ENCODE data around the gene AOX1. TPM values are rescaled to one million over a fixed set of nuclear protein-coding genes. Genes with fewer than 3 reads are reported as not detected.
A peak's percentile ranks its signal among the peaks of the same experiment; 100 is the strongest.
"Not testable (repeated sequence)": the region's sequence is repeated elsewhere in the genome, so short reads cannot be mapped to it uniquely, and the experiment has no call there.

AOX1 gene
- polyA plus RNA-seq, 1 donor: 2.6 TPM

GRCh38 chr2:200627110-200627770, 41.4 kb downstream of the AOX1 start:
- no peak for DNase-seq

GRCh38 chr2:200628461-200628860, 42.6 kb downstream of the AOX1 start:
- DNase-seq: not testable (repeated sequence)

GRCh38 chr2:200631287-200631686, 45.5 kb downstream of the AOX1 start:
- DNase-seq: no peak

GRCh38 chr2:200634231-200634964, 48.6 kb downstream of the AOX1 start:
- DNase-seq: no peak

GRCh38 chr2:200635251-200635650, 49.4 kb downstream of the AOX1 start:
- no peak for DNase-seq

- no peak for DNase-seq
Measured at GRCh38 chr2:200637901-200638300, 52.1 kb downstream of the AOX1 start.

- DNase-seq: peak; percentile 7
Measured at GRCh38 chr2:200640176-200640575, 54.4 kb downstream of the AOX1 start.

GRCh38 chr2:200640901-200641300, 55.1 kb downstream of the AOX1 start:
- DNase-seq: no peak

GRCh38 chr2:200648518-200649281, 62.9 kb downstream of the AOX1 start:
- DNase-seq: not testable (repeated sequence)

GRCh38 chr2:200649724-200650123, 63.9 kb downstream of the AOX1 start:
- no peak for DNase-seq

GRCh38 chr2:200650195-200650594, 64.4 kb downstream of the AOX1 start:
- DNase-seq: no peak

- no peak for DNase-seq
Measured at GRCh38 chr2:200652158-200652557, 66.3 kb downstream of the AOX1 start.

GRCh38 chr2:200653021-200653420, 67.2 kb downstream of the AOX1 start:
- DNase-seq: no peak

- DNase-seq: no peak
Measured at GRCh38 chr2:200654823-200655222, 69.0 kb downstream of the AOX1 start.

GRCh38 chr2:200655918-200656580, 70.2 kb downstream of the AOX1 start:
- no peak for DNase-seq

GRCh38 chr2:200658278-200658864, 72.6 kb downstream of the AOX1 start:
- no peak for DNase-seq

GRCh38 chr2:200659410-200659809, 73.6 kb downstream of the AOX1 start:
- DNase-seq: no peak

GRCh38 chr2:200661477-200661876, 75.7 kb downstream of the AOX1 start:
- no peak for DNase-seq

- DNase-seq: no peak
Measured at GRCh38 chr2:200662727-200663126, 76.9 kb downstream of the AOX1 start.

GRCh38 chr2:200664770-200665494, 79.1 kb downstream of the AOX1 start:
- no peak for DNase-seq

Data from left kidney (tissue), 2 donors.